ENCODE measurements around the gene ATXN7L2. TPM values are rescaled to one million over a fixed set of nuclear protein-coding genes. Genes with fewer than 3 reads are reported as not detected.
A peak's percentile ranks its signal among the peaks of the same experiment; 100 is the strongest.

Gene ATXN7L2
- total and polyA plus RNA-seq, 10 of the 15 experiments (the other 5 are each of a cell fraction or from before 2014, with no cell fraction given), result 0.27 to 7.4 (median 4.9) TPM

DNA sequence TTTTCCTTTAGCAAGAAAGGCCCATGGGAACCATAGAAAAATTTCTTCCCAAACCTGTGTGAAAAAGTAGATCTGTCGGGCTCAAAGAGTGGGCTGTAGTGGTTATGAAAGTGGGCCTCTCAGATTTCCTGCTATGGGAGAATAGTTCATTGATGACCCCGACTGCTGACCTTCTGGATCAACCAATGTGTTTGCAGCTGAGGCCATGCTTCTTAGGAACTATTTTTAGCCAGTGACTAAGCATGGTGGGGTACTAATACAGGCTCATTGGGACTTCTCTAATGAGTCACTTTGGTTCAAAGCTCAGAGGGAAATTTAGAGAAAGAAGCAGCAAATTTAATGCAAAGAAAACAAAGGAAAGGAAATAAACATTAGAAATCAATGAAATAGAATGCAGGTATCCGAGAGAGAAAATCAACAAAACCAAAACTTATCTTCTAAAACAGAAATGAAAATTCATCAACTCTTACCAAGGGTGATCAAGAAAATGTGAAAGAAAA lies 44.9 kb upstream of the ATXN7L2 start (continued):
- TF ChIP-seq, protein P1, sequence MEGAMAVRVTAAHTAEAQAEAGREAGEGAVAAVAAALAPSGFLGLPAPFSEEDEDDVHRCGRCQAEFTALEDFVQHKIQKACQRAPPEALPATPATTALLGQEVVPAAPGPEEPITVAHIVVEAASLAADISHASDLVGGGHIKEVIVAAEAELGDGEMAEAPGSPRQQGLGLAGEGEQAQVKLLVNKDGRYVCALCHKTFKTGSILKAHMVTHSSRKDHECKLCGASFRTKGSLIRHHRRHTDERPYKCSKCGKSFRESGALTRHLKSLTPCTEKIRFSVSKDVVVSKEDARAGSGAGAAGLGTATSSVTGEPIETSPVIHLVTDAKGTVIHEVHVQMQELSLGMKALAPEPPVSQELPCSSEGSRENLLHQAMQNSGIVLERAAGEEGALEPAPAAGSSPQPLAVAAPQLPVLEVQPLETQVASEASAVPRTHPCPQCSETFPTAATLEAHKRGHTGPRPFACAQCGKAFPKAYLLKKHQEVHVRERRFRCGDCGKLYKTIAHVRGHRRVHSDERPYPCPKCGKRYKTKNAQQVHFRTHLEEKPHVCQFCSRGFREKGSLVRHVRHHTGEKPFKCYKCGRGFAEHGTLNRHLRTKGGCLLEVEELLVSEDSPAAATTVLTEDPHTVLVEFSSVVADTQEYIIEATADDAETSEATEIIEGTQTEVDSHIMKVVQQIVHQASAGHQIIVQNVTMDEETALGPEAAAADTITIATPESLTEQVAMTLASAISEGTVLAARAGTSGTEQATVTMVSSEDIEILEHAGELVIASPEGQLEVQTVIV (IDR thresholded peaks at IDR 0.05; ENCODE audit: borderline replicate concordance, partially characterized antibody), result no peak
- TF ChIP-seq MEF2B (IDR thresholded peaks at IDR 0.05; ENCODE audit: partially characterized antibody, poor library complexity, severe bottlenecking) (peak; percentile 44), SMAD1 (IDR thresholded peaks at IDR 0.05; ENCODE audit: low read depth, partially characterized antibody) (no peak), CBX5 (IDR thresholded peaks at IDR 0.05; ENCODE audit: low read depth) (no peak), EP300 (IDR thresholded peaks at IDR 0.05; ENCODE audit: borderline replicate concordance in 1 of 2, control insufficient read depth in 1 of 2, low read depth in 2 of 2, low read length in 2 of 2) (no peak), JUNB (IDR thresholded peaks at IDR 0.05) (peak; percentile 62), ZNF24 (IDR thresholded peaks at IDR 0.05) (no peak), EZH2 (IDR thresholded peaks at IDR 0.05; ENCODE audit: borderline replicate concordance, control insufficient read depth, low read depth, low read length) (no peak), PML (IDR thresholded peaks at IDR 0.05; ENCODE audit: low read length) (no peak), STAT1 (conservative IDR thresholded peaks at IDR 0.05) (no peak), FOXM1 (IDR thresholded peaks at IDR 0.05; ENCODE audit: low read depth, low read length) (no peak), MYC (IDR thresholded peaks at IDR 0.05; ENCODE audit: insufficient read depth, insufficient read length, insufficient replicate concordance, low read length, severe bottlenecking) (no peak), CREB1 (IDR thresholded peaks at IDR 0.05; ENCODE audit: low read depth) (no peak), KDM1A (IDR thresholded peaks at IDR 0.05; ENCODE audit: borderline replicate concordance) (no peak), MXI1 (IDR thresholded peaks at IDR 0.05; ENCODE audit: low read depth, low read length) (no peak), MEF2A (IDR thresholded peaks at IDR 0.05; ENCODE audit: insufficient read depth, low read depth, low read length) (peak; percentile 68; the same call in 1 of the 2 replicates), NR2F1 (conservative IDR thresholded peaks at IDR 0.05) (peak; percentile 85), ATF7 (IDR thresholded peaks at IDR 0.05; ENCODE audit: low read depth) (0 out of 2 replicates have a peak, but pooled peaks have one; percentile 22), NFYB (IDR thresholded peaks at IDR 0.05; ENCODE audit: insufficient read depth, low read depth, low read length) (no peak), SMARCA5 (IDR thresholded peaks at IDR 0.05) (no peak), ESRRA (IDR thresholded peaks at IDR 0.05; ENCODE audit: low read length) (no peak), TBL1XR1 (IDR thresholded peaks at IDR 0.05; ENCODE audit: low read depth, low read length) (no peak), PAX8 (IDR thresholded peaks at IDR 0.05) (no peak), TARDBP (IDR thresholded peaks at IDR 0.05; ENCODE audit: borderline replicate concordance) (no peak), POLR2AphosphoS5 (IDR thresholded peaks at IDR 0.05; ENCODE audit: low read length) (no peak), SREBF1 (IDR thresholded peaks at IDR 0.05; ENCODE audit: low read length) (no peak)
- TF ChIP-seq, protein P2, sequence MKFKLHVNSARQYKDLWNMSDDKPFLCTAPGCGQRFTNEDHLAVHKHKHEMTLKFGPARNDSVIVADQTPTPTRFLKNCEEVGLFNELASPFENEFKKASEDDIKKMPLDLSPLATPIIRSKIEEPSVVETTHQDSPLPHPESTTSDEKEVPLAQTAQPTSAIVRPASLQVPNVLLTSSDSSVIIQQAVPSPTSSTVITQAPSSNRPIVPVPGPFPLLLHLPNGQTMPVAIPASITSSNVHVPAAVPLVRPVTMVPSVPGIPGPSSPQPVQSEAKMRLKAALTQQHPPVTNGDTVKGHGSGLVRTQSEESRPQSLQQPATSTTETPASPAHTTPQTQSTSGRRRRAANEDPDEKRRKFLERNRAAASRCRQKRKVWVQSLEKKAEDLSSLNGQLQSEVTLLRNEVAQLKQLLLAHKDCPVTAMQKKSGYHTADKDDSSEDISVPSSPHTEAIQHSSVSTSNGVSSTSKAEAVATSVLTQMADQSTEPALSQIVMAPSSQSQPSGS (IDR thresholded peaks at IDR 0.05; ENCODE audit: low read length), result 0 out of 2 replicates have a peak, but pooled peaks have one; percentile 14
- TF ChIP-seq, protein P3, sequence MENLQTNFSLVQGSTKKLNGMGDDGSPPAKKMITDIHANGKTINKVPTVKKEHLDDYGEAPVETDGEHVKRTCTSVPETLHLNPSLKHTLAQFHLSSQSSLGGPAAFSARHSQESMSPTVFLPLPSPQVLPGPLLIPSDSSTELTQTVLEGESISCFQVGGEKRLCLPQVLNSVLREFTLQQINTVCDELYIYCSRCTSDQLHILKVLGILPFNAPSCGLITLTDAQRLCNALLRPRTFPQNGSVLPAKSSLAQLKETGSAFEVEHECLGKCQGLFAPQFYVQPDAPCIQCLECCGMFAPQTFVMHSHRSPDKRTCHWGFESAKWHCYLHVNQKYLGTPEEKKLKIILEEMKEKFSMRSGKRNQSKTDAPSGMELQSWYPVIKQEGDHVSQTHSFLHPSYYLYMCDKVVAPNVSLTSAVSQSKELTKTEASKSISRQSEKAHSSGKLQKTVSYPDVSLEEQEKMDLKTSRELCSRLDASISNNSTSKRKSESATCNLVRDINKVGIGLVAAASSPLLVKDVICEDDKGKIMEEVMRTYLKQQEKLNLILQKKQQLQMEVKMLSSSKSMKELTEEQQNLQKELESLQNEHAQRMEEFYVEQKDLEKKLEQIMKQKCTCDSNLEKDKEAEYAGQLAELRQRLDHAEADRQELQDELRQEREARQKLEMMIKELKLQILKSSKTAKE (IDR thresholded peaks at IDR 0.05; ENCODE audit: low read depth, poor library complexity, severe bottlenecking), result no peak

All from GM12878 (cell line).